CD8-positive, alpha-beta memory T cell (primary cell): ENCODE measurements around the gene STX7. TPM values are rescaled to one million over a fixed set of nuclear protein-coding genes. Genes with fewer than 3 reads are reported as not detected.
"Not testable (repeated sequence)": the region's sequence is repeated elsewhere in the genome, so short reads cannot be mapped to it uniquely, and the experiment has no call there.

Experiments used
- CTCF ChIA-PET: fragments of 350-600 bp; sonication (Branson Sonifier 250); formaldehyde crosslinking; loops from one replicate; lab custom pipeline; 2021; ENCODE audit warnings: antibody characterized with exemption; lab: Charles Lee
- POLR2A ChIA-PET: fragments of 350-600 bp; sonication (Branson Sonifier 250); formaldehyde crosslinking; loops from one replicate; lab custom pipeline; 2021; ENCODE audit warnings: antibody characterized with exemption; lab: Charles Lee
- DNase-seq, 5 donors: peaks; one replicate each; pipeline versions ENCODE4 v3.0.0 to v3.0.0-alpha.2; 2020 to 2022; ENCODE audit warnings: mixed read lengths in 1 of 5
- H3K27ac ChIP-seq: one replicate; pipeline ENCODE4 v1.7.0; 2013; ENCODE audit warnings: low read depth, mild to moderate bottlenecking, low read length, moderate library complexity
- H3K27me3 ChIP-seq: 2 replicates; pipeline ENCODE4 v1.7.0; 2013; ENCODE audit warnings: low read length, mild to moderate bottlenecking; ENCODE audit not compliant: insufficient read depth, poor library complexity, severe bottlenecking
- H3K36me3 ChIP-seq: 2 replicates; pipeline ENCODE4 v1.7.0; 2013; ENCODE audit warnings: mild to moderate bottlenecking, low read length, moderate library complexity; ENCODE audit not compliant: insufficient read depth
- H3K4me1 ChIP-seq: 2 replicates; pipeline ENCODE4 v1.7.0; 2013; ENCODE audit warnings: mild to moderate bottlenecking, low read length, moderate library complexity; ENCODE audit not compliant: insufficient read depth
- H3K4me3 ChIP-seq: 2 replicates; pipeline ENCODE4 v1.7.0; 2013; ENCODE audit warnings: mild to moderate bottlenecking, low read length
- H3K9me3 ChIP-seq: 2 replicates; pipeline ENCODE4 v1.7.0; 2013; ENCODE audit warnings: mild to moderate bottlenecking, low read length
- H3K27ac Mint-ChIP-seq, 8 donors: one replicate each; pipeline ENCODE4 v1.8.0; 2020 to 2021; ENCODE audit warnings: mixed read lengths in 8 of 8, mild to moderate bottlenecking in 6 of 8, inconsistent platforms in 3 of 8, moderate library complexity in 3 of 8
- H3K27me3 Mint-ChIP-seq, 2 donors: one replicate each; pipeline ENCODE4 v1.8.0; 2020 to 2021; ENCODE audit warnings: mixed read lengths in 2 of 2, mild to moderate bottlenecking in 1 of 2, moderate library complexity in 1 of 2
- H3K36me3 Mint-ChIP-seq, 3 donors: one replicate each; pipeline ENCODE4 v1.8.0; 2020 to 2021; ENCODE audit warnings: mixed read lengths in 3 of 3, inconsistent platforms in 1 of 3, mild to moderate bottlenecking in 1 of 3
- H3K4me1 Mint-ChIP-seq, 3 donors: one replicate each; pipeline ENCODE4 v1.8.0; 2020 to 2021; ENCODE audit warnings: mixed read lengths in 3 of 3, inconsistent platforms in 1 of 3, mild to moderate bottlenecking in 1 of 3
- H3K4me3 Mint-ChIP-seq, 7 donors: one replicate each; pipeline ENCODE4 v1.8.0; 2020 to 2021; ENCODE audit warnings: mixed read lengths in 7 of 7, mild to moderate bottlenecking in 6 of 7, moderate library complexity in 4 of 7, inconsistent platforms in 2 of 7
- H3K9me3 Mint-ChIP-seq, 5 donors: one replicate each; pipeline ENCODE4 v1.8.0; 2020 to 2022; ENCODE audit warnings: mixed read lengths in 5 of 5, mild to moderate bottlenecking in 3 of 5, moderate library complexity in 2 of 5, inconsistent platforms in 1 of 5
- polyA plus RNA-seq: library from polyadenylated mRNA; unstranded; fragments of 300-500 nt; fragmentation: Illumina TruSeq; gene quantifications from one replicate; pipeline ENCODE4 v1.2.3, GENCODE V29; 2021
- total RNA-seq, 2 experiments: library from RNA; stranded (reverse); gene quantifications; one replicate each; pipeline ENCODE4 v1.2.3, GENCODE V29; 2021

The STX7 gene
- total and polyA plus RNA-seq, 3 experiments from 2014 or later, result 11.4 to 25.1 (median 19.0) TPM

DNA sequence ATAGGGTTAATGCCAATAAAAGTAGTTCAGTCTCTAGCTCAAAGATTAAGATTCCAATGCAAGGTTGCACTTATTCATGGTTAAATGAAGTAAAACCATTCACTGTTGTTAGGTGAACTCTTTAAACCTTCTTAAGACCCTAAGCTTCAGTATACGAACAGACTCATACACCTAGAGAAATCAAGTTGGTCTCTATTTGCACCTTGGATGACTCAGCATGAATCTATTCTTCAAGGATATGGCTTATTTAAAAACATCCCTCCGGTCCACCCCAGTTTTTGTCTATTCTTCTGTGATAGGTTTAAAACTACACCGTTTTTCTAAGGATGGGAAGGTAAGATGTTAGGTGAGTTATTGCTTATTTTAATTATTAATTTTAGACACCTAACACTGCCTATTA, 24.2 kb upstream of the STX7 start:
- peaks cover 0 to 14% (median 0%) of the 10 kb centered on the region in 3 donors for H3K36me3 Mint-ChIP-seq
- CTCF ChIA-PET, result no interaction called here
- no peaks in the 10 kb centered on the region for H3K4me1 ChIP-seq
- no peaks in the 10 kb centered on the region for H3K36me3 ChIP-seq
- H3K27ac Mint-ChIP-seq, result no peak overlapping the region
- POLR2A ChIA-PET, result no interaction called here
- H3K4me3 Mint-ChIP-seq, result no peak overlapping the region
- H3K4me3 ChIP-seq, result no peak overlapping the region
- H3K27ac ChIP-seq, result no peak overlapping the region
- no peaks in the 10 kb centered on the region for H3K9me3 ChIP-seq
- no peaks in the 10 kb centered on the region for H3K27me3 ChIP-seq
- peaks cover 0 to 3% (median 0%) of the 10 kb centered on the region in 5 donors for H3K9me3 Mint-ChIP-seq
- H3K27me3 Mint-ChIP-seq, result peaks cover 7 to 39% of the 10 kb centered on the region in 2 donors
- DNase-seq, result no peak
- no peaks in the 10 kb centered on the region for H3K4me1 Mint-ChIP-seq

- CTCF ChIA-PET, DNase-seq, H3K4me1 ChIP-seq, H3K36me3 ChIP-seq, H3K27me3 ChIP-seq, H3K9me3 ChIP-seq, POLR2A ChIA-PET, H3K4me3 Mint-ChIP-seq, H3K27ac ChIP-seq, H3K9me3 Mint-ChIP-seq, H3K4me1 Mint-ChIP-seq, H3K27ac Mint-ChIP-seq, H3K4me3 ChIP-seq: not testable (repeated sequence)
- Mint-ChIP-seq H3K27me3 (peaks cover 4 to 27% of the 10 kb centered on the region in 2 donors), H3K36me3 (peaks cover 0 to 14% (median 0%) of the 10 kb centered on the region in 3 donors)
Observed at GRCh38 chr6:132534546-132534945, 21.6 kb upstream of the STX7 start.

- Histone ChIP-seq H3K27ac (no peak overlapping the region), H3K4me3 (no peak overlapping the region), H3K9me3 (no peaks in the 10 kb centered on the region), H3K4me1 (no peaks in the 10 kb centered on the region), H3K36me3 (no peaks in the 10 kb centered on the region), H3K27me3 (no peaks in the 10 kb centered on the region)
- Mint-ChIP-seq H3K36me3 (peaks cover 0 to 10% (median 0%) of the 10 kb centered on the region in 3 donors), H3K4me1 (peaks cover 2 to 4% (median 3%) of the 10 kb centered on the region in 3 donors), H3K27me3 (peaks cover 8 to 37% of the 10 kb centered on the region in 2 donors), H3K4me3 (peak overlapping the region in 1 of 7 donors; percentile 61), H3K27ac (no peak overlapping the region), H3K9me3 (peaks cover 0 to 3% (median 0%) of the 10 kb centered on the region in 5 donors)
- DNase-seq, result peak; percentile 49 to 78 (median 59)
- ChIA-PET CTCF (interaction anchor here (0.7 to 2.0 kb wide), 11 partner anchors 8 to 1386 kb away, joined by 3 to 12 read pairs (median 4); partner anchors contain the start of genes SLC18B1 and STX7), POLR2A (no interaction called here)
Observed at GRCh38 chr6:132530293-132530974, 17.5 kb upstream of the STX7 start.

DNA sequence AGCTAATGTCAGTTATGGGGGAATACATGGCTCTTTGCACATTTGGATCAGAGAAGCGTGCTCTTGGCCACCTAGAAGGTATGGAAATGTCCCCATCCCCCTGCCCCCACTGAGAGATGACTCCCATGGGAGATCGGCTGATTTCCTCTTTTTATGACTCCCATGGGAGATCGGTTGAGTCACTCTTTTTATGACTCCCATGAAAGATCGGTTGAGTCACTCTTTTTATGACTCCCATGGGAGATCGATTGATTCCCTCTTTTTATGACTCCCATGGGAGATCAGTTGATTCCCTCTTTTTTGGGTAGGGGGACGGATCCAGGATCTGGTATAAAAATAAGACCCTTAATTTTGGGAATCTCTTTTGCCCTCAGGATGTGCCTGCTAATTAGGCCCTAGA, 14.9 kb upstream of the STX7 start:
- H3K9me3 ChIP-seq, result no peaks in the 10 kb centered on the region
- no peak for DNase-seq
- Mint-ChIP-seq H3K4me1 (peaks cover 2 to 4% (median 3%) of the 10 kb centered on the region in 3 donors), H3K27ac (no peak overlapping the region), H3K9me3 (no peaks in the 10 kb centered on the region), H3K36me3 (no peaks in the 10 kb centered on the region), H3K27me3 (peaks cover 9 to 55% of the 10 kb centered on the region in 2 donors), H3K4me3 (no peak overlapping the region)
- H3K4me3 ChIP-seq, result no peak overlapping the region
- ChIA-PET CTCF (no interaction called here), POLR2A (no interaction called here)
- H3K36me3 ChIP-seq, result no peaks in the 10 kb centered on the region
- H3K27me3 ChIP-seq, result no peaks in the 10 kb centered on the region
- no peaks in the 10 kb centered on the region for H3K4me1 ChIP-seq
- H3K27ac ChIP-seq, result no peak overlapping the region

DNA sequence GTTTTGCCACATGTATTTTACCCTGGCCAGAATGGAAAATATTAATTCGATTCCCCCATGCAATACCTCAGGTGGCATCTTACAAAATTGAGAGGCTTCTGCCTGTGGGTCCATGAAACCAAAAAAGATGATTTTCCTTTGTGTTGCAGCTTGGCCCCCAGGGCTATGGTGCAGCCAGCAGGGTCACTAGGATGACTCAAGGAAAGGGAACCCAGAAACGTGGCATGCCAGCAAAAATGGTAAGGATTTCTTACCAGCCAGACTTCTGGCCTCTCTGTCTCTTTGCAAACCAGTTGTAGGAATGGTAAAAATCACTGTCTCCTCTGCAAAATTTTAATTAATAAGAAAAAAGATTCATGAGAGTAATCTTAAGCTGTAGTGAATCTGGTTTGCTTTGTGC, 13.5 kb upstream of the STX7 start:
- no peaks in the 10 kb centered on the region for H3K9me3 Mint-ChIP-seq
- no peak overlapping the region for H3K4me3 Mint-ChIP-seq
- no peaks in the 10 kb centered on the region for H3K4me1 ChIP-seq
- H3K27ac ChIP-seq, result no peak overlapping the region
- ChIA-PET CTCF (interaction anchor here (1.2 to 1.3 kb wide), 3 partner anchors 9 to 142 kb away, joined by 3 to 4 read pairs (median 4); partner anchors contain the start of gene STX7), POLR2A (no interaction called here)
- no peak overlapping the region for H3K4me3 ChIP-seq
- no peaks in the 10 kb centered on the region for H3K27me3 ChIP-seq
- peaks cover 9 to 64% of the 10 kb centered on the region in 2 donors for H3K27me3 Mint-ChIP-seq
- no peaks in the 10 kb centered on the region for H3K36me3 Mint-ChIP-seq
- H3K4me1 Mint-ChIP-seq, result peaks cover 2 to 4% (median 3%) of the 10 kb centered on the region in 3 donors
- no peak for DNase-seq
- no peaks in the 10 kb centered on the region for H3K36me3 ChIP-seq
- H3K9me3 ChIP-seq, result no peaks in the 10 kb centered on the region
- H3K27ac Mint-ChIP-seq, result no peak overlapping the region

DNA sequence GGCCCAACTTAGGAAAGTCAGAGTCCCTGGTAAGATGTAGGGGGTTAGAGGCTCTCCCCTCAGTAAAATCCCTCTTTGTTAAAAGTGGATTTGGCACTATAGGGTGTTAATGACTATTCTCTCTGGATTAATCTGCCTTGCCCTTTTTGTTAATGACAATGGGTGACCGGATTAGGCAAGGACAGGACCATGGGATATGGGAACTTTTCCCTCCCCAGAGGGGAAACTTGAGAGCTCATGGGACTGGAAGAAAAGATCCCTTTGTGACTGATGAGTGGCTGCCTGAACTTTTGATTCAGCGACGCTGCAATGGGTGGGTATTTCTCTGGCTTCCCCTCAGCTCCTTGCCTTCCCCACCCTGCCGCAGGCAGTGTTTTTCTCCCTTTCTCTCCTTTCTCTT, 12.9 kb upstream of the STX7 start:
- DNase-seq, result no peak
- ChIA-PET CTCF (no interaction called here), POLR2A (no interaction called here)
- Mint-ChIP-seq H3K9me3 (no peaks in the 10 kb centered on the region), H3K27ac (no peak overlapping the region), H3K4me3 (peak overlapping the region in 1 of 7 donors; percentile 19), H3K36me3 (no peaks in the 10 kb centered on the region), H3K4me1 (peaks cover 2 to 4% (median 3%) of the 10 kb centered on the region in 3 donors), H3K27me3 (peaks cover 9 to 66% of the 10 kb centered on the region in 2 donors)
- H3K36me3 ChIP-seq, result no peaks in the 10 kb centered on the region
- no peak overlapping the region for H3K4me3 ChIP-seq
- no peaks in the 10 kb centered on the region for H3K4me1 ChIP-seq
- H3K9me3 ChIP-seq, result no peaks in the 10 kb centered on the region
- H3K27ac ChIP-seq, result no peak overlapping the region
- H3K27me3 ChIP-seq, result no peaks in the 10 kb centered on the region

- ChIA-PET CTCF (interaction anchor here (1.1 kb wide), 1 partner anchor 11 kb away, joined by 3 read pairs; the partner anchor contains the start of gene STX7), POLR2A (no interaction called here)
- Mint-ChIP-seq H3K9me3 (no peaks in the 10 kb centered on the region), H3K27ac (peak overlapping the region in 2 of 8 donors; percentile 15 to 53), H3K36me3 (no peaks in the 10 kb centered on the region), H3K4me1 (no peaks in the 10 kb centered on the region), H3K27me3 (peaks cover 8 to 68% of the 10 kb centered on the region in 2 donors), H3K4me3 (no peak overlapping the region)
- Histone ChIP-seq H3K9me3 (no peaks in the 10 kb centered on the region), H3K27me3 (no peaks in the 10 kb centered on the region), H3K4me1 (no peaks in the 10 kb centered on the region), H3K27ac (no peak overlapping the region), H3K4me3 (no peak overlapping the region), H3K36me3 (no peaks in the 10 kb centered on the region)
- DNase-seq, result no peak
Observed at GRCh38 chr6:132524646-132525045, 11.7 kb upstream of the STX7 start.

DNA sequence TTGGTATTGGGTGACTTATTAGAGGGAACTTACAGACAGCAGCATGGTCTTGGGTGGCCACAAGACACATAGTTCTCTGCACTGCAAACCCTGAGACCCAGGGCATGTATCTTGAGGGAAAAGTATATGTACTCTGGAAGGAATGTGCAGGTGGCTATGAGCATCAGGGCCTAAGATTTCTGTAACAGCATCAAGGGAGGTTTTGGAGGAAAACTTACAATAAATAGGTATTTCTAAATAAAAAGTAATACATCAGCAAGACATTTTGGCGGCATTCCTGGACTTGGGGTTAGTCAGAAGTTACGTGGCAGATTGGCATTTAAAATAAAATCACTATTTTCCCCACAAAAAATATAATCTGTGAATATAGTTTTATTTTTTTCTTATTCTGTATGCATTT, 8.0 kb upstream of the STX7 start:
- H3K27me3 ChIP-seq, result no peaks in the 10 kb centered on the region
- Mint-ChIP-seq H3K27ac (no peak overlapping the region), H3K27me3 (peaks cover 3 to 60% of the 10 kb centered on the region in 2 donors), H3K4me3 (no peak overlapping the region), H3K9me3 (no peaks in the 10 kb centered on the region), H3K4me1 (no peaks in the 10 kb centered on the region), H3K36me3 (no peaks in the 10 kb centered on the region)
- no peak overlapping the region for H3K4me3 ChIP-seq
- no peaks in the 10 kb centered on the region for H3K4me1 ChIP-seq
- H3K9me3 ChIP-seq, result no peaks in the 10 kb centered on the region
- POLR2A ChIA-PET, result no interaction called here
- no peak overlapping the region for H3K27ac ChIP-seq
- CTCF ChIA-PET, result no interaction called here
- H3K36me3 ChIP-seq, result no peaks in the 10 kb centered on the region
- DNase-seq, result no peak
